K562 (cell line): ENCODE results near the gene ST6GAL1. TPM values are rescaled to one million over a fixed set of nuclear protein-coding genes. Genes with fewer than 3 reads are reported as not detected.

Experiments
- CBFA2T3 ChIP-seq: fragments of 450-650 bp; IDR thresholded peaks from 2 replicates; pipeline ENCODE4 v1.6.1; 2017
- CHD4 ChIP-seq: fragments of 200-600 bp; sonication (generic); IDR thresholded peaks from 3 replicates; pipeline ENCODE4 v1.6.1; 2012; ENCODE audit warnings: low read depth, mild to moderate bottlenecking, mixed read lengths, low read length, inconsistent platforms; ENCODE audit not compliant: insufficient read depth, insufficient replicate concordance, poor library complexity, severe bottlenecking
- HDAC1 ChIP-seq, 2 experiments: fragments of 450-650 bp; IDR thresholded peaks; 2 replicates each; pipeline ENCODE4 v1.6.1; 2016 to 2017; ENCODE audit warnings: inconsistent platforms in 1 of 2, mild to moderate bottlenecking in 1 of 2, moderate library complexity in 1 of 2
- HMG20A ChIP-seq: fragments of 450-650 bp; formaldehyde crosslinking; conservative IDR thresholded peaks from 2 replicates; pipeline ENCODE4 v1.4.0; 2020; ENCODE audit warnings: mild to moderate bottlenecking, mixed read lengths
- KLF13 ChIP-seq: fragments of 450-650 bp; IDR thresholded peaks from 2 replicates; pipeline ENCODE4 v1.6.1; 2016; ENCODE audit warnings: missing genetic modification characterization, low read depth, mild to moderate bottlenecking, missing compliant biosample characterization, moderate library complexity, borderline replicate concordance
- MAFF ChIP-seq: IDR thresholded peaks from 2 replicates; pipeline ENCODE4 v1.6.1; 2012; ENCODE audit warnings: low read length, improper control_type of control experiment
- MTA3 ChIP-seq: fragments of 450-650 bp; formaldehyde crosslinking; IDR thresholded peaks from 2 replicates; pipeline ENCODE4 v1.6.1; 2017; ENCODE audit warnings: mild to moderate bottlenecking, borderline replicate concordance
- NELFE ChIP-seq: IDR thresholded peaks from 2 replicates; pipeline ENCODE4 v1.6.1; 2011; ENCODE audit warnings: mild to moderate bottlenecking; ENCODE audit not compliant: insufficient read depth, insufficient read length
- SNIP1 ChIP-seq: fragments of 450-650 bp; IDR thresholded peaks from 2 replicates; pipeline ENCODE4 v1.7.1; 2017; ENCODE audit warnings: low read depth, mild to moderate bottlenecking
- TEAD2 ChIP-seq: fragments of 450-650 bp; IDR thresholded peaks from 2 replicates; pipeline ENCODE4 v1.6.1; 2016; ENCODE audit warnings: missing genetic modification characterization, control low read depth, missing compliant biosample characterization
- ZNF41 ChIP-seq: fragments of 250-450 bp; sonication (Bioruptor Pico); conservative IDR thresholded peaks from 2 replicates; pipeline ENCODE4 v1.4.0; 2020; ENCODE audit warnings: mild to moderate bottlenecking
- ZNF592 ChIP-seq: fragments of 450-650 bp; IDR thresholded peaks from 2 replicates; pipeline ENCODE4 v1.6.1; 2017; ENCODE audit warnings: antibody characterized with exemption, mild to moderate bottlenecking
- polyA plus RNA-seq, 8 experiments: library from polyadenylated mRNA; depleted of rRNA in 4 of 8; stranded (reverse) in 5 of 8; unstranded in 3 of 8; fragments of >200 nt; fragmentation: Nextera tagmentation in 2 of 8; fragmentation: Illumina TruSeq in 1 of 8; extraction: Ambion mirVana in 2 of 8; extraction: Trizol in 1 of 8; gene quantifications; 2 replicates each; pipeline versions ENCODE4 v1.2.1 to v1.2.3, GENCODE V29; 2011 to 2014; ENCODE audit warnings: inconsistent platforms in 1 of 8, missing spikeins in 1 of 8
- total RNA-seq, 7 experiments: library from RNA; depleted of rRNA in 6 of 7; stranded (reverse); fragments of >200 nt in 6 of 7; fragmentation: Illumina TruSeq in 2 of 7; extraction: Trizol in 2 of 7; gene quantifications; 2 replicates each; pipeline versions ENCODE4 v1.2.1 to v1.2.3, GENCODE V29; 2011 to 2021; ENCODE audit warnings: low replicate concordance in 1 of 7
- TF ChIP-seq, protein P1 (sequence below): fragments of 450-650 bp; IDR thresholded peaks from 2 replicates; pipeline ENCODE4 v1.6.1; 2016; ENCODE audit warnings: borderline replicate concordance

ST6GAL1 gene
- total and polyA plus RNA-seq, 9 of the 15 experiments (the other 6 are each of a cell fraction or from before 2014, with no cell fraction given): 31.9 to 145 (median 71.0) TPM

DNA sequence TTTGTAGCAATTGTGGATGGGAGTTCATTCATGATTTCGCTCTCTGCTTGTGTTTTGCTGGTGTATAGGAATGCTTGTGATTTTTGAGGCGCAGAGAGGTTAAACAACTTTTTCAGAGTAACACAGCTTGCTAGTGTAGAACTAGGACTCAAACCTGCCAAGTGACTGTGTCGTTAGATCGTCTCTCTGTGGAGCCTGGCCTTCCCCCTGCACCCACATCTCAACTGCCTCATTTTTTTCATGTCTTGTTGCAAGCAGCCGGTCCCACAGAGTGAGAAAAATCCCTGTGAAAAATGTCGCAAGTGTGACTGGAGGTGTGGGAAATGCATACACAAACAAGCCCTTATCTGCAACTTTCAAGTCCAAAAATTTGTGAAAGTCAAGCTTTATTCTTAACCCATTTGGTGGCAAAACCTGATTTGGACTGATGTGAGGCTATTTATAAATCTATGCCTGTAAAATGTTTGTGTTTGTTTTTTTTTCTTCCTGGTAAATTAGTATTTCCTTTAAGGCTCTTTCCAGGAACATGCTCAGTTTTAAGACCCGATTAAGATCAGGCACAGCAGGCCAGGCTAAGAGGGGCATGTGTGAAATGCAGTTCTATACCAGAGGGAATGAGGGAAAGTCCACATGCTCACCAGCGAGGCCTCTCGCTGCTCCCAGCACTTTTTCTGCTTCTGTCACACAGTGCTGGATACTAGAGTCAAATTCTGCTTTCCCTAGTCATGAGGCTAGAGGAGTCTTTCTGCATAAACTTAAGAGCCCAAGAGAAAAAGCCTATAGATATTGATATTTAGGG is 25.8 kb downstream of the ST6GAL1 start (continued):
- TF ChIP-seq, protein P1, sequence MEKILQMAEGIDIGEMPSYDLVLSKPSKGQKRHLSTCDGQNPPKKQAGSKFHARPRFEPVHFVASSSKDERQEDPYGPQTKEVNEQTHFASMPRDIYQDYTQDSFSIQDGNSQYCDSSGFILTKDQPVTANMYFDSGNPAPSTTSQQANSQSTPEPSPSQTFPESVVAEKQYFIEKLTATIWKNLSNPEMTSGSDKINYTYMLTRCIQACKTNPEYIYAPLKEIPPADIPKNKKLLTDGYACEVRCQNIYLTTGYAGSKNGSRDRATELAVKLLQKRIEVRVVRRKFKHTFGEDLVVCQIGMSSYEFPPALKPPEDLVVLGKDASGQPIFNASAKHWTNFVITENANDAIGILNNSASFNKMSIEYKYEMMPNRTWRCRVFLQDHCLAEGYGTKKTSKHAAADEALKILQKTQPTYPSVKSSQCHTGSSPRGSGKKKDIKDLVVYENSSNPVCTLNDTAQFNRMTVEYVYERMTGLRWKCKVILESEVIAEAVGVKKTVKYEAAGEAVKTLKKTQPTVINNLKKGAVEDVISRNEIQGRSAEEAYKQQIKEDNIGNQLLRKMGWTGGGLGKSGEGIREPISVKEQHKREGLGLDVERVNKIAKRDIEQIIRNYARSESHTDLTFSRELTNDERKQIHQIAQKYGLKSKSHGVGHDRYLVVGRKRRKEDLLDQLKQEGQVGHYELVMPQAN: no peak
- TF ChIP-seq MTA3: no peak
- no peak for TF ChIP-seq HDAC1 (IDR thresholded peaks at IDR 0.05)
- no peak for TF ChIP-seq MAFF
- no peak for TF ChIP-seq NELFE
- TF ChIP-seq CBFA2T3: no peak
- no peak for TF ChIP-seq ZNF41
- no peak for TF ChIP-seq HMG20A (CRISPR knock-in tag)
- TF ChIP-seq ZNF592: peak; percentile 89
- TF ChIP-seq SNIP1: no peak
- TF ChIP-seq CHD4: no peak
- TF ChIP-seq KLF13 (tag): no peak
- TF ChIP-seq TEAD2 (tag): no peak
